Stimulated activated CD4-positive, alpha-beta T cell treated with anti-CD3 and anti-CD28 coated beads, Interleukin-15, amount 100 ng/mL, for 24 hours (primary cell): ENCODE data around the gene LGR6.
"Not testable (repeated sequence)": the region's sequence is repeated elsewhere in the genome, so short reads cannot be mapped to it uniquely, and the experiment has no call there.

Source experiments
- DNase-seq: peaks from one replicate; pipeline ENCODE4 v3.0.0-alpha.2; 2020

The LGR6 gene

GRCh38 chr1:202244841-202245261 is 51.3 kb downstream of the LGR6 start:
- no peak for DNase-seq

GRCh38 chr1:202245391-202245790 is 51.8 kb downstream of the LGR6 start:
- DNase-seq, result no peak

- no peak for DNase-seq
Observed at GRCh38 chr1:202247104-202247503, 53.5 kb downstream of the LGR6 start.

GRCh38 chr1:202247837-202248795 is 54.5 kb downstream of the LGR6 start:
- DNase-seq, result no peak

- no peak for DNase-seq
Observed at GRCh38 chr1:202248861-202249260, 55.3 kb downstream of the LGR6 start.

GRCh38 chr1:202249436-202249835 is 55.8 kb downstream of the LGR6 start:
- no peak for DNase-seq

GRCh38 chr1:202249846-202250245 is 56.2 kb downstream of the LGR6 start:
- no peak for DNase-seq

- DNase-seq, result no peak
Observed at GRCh38 chr1:202250982-202251381, 57.4 kb downstream of the LGR6 start.

- no peak for DNase-seq
Observed at GRCh38 chr1:202251424-202252256, 58.0 kb downstream of the LGR6 start.

- DNase-seq, result no peak
Observed at GRCh38 chr1:202252271-202252670, 58.7 kb downstream of the LGR6 start.

- DNase-seq, result no peak
Observed at GRCh38 chr1:202254454-202255252, 61.1 kb downstream of the LGR6 start.

GRCh38 chr1:202255343-202255742 is 61.7 kb downstream of the LGR6 start:
- no peak for DNase-seq

- no peak for DNase-seq
Observed at GRCh38 chr1:202259705-202260104, 66.1 kb downstream of the LGR6 start.

- not testable (repeated sequence) for DNase-seq
Observed at GRCh38 chr1:202261209-202261958, 67.8 kb downstream of the LGR6 start.

- no peak for DNase-seq
Observed at GRCh38 chr1:202263628-202264027, 70.0 kb downstream of the LGR6 start.

- no peak for DNase-seq
Observed at GRCh38 chr1:202264300-202264699, 70.7 kb downstream of the LGR6 start.

- DNase-seq, result no peak
Observed at GRCh38 chr1:202264726-202265125, 71.1 kb downstream of the LGR6 start.

- DNase-seq, result no peak
Observed at GRCh38 chr1:202266061-202266765, 72.6 kb downstream of the LGR6 start.

- DNase-seq, result no peak
Observed at GRCh38 chr1:202268032-202268431, 74.4 kb downstream of the LGR6 start.

- DNase-seq, result no peak
Observed at GRCh38 chr1:202268817-202269216, 75.2 kb downstream of the LGR6 start.

- no peak for DNase-seq
Observed at GRCh38 chr1:202270871-202271326, 77.3 kb downstream of the LGR6 start.
